Smooth muscle cell (in vitro differentiated cells): ENCODE measurements around the gene RNF148. TPM values are rescaled to one million over a fixed set of nuclear protein-coding genes. Genes with fewer than 3 reads are reported as not detected.

ENCODE experiments used
- DNase-seq: peaks from one replicate; lab custom pipeline; 2025; ENCODE audit not compliant: unreplicated experiment; lab: John Stamatoyannopoulos, UW
- H2AFZ ChIP-seq: fragments of 200-600 bp; sonication (generic); 2 replicates; pipeline ENCODE4 v1.6.0; 2016; ENCODE audit warnings: antibody characterized with exemption, low read depth, mild to moderate bottlenecking
- H3F3A ChIP-seq: fragments of 200-600 bp; sonication (generic); 2 replicates; pipeline ENCODE4 v1.6.0; 2017; ENCODE audit warnings: antibody characterized with exemption, low read depth
- H3K27ac ChIP-seq: fragments of 200-600 bp; sonication (generic); 2 replicates; pipeline ENCODE4 v1.5.1; 2016; ENCODE audit warnings: low read depth, mild to moderate bottlenecking
- H3K27me3 ChIP-seq: fragments of 200-600 bp; sonication (generic); 2 replicates; pipeline ENCODE4 v1.6.1; 2016; ENCODE audit warnings: low read depth, mild to moderate bottlenecking
- H3K36me3 ChIP-seq: fragments of 200-600 bp; sonication (generic); 2 replicates; pipeline ENCODE4 v1.5.1; 2016; ENCODE audit warnings: low read depth
- H3K4me1 ChIP-seq: fragments of 200-600 bp; sonication (generic); 2 replicates; pipeline ENCODE4 v1.5.1; 2016; ENCODE audit warnings: low read depth
- H3K4me2 ChIP-seq: fragments of 200-600 bp; sonication (generic); 2 replicates; pipeline ENCODE4 v1.6.0; 2016; ENCODE audit warnings: mild to moderate bottlenecking
- H3K4me3 ChIP-seq: fragments of 200-600 bp; sonication (generic); 2 replicates; pipeline ENCODE4 v1.5.1; 2016; ENCODE audit warnings: mild to moderate bottlenecking
- H3K79me2 ChIP-seq: fragments of 200-600 bp; sonication (generic); 2 replicates; pipeline ENCODE4 v1.6.0; 2016; ENCODE audit warnings: low read depth, mild to moderate bottlenecking
- H3K9ac ChIP-seq: fragments of 200-600 bp; sonication (generic); 2 replicates; pipeline ENCODE4 v1.6.0; 2016; ENCODE audit warnings: low read depth
- H3K9me3 ChIP-seq: fragments of 200-600 bp; sonication (generic); replicated peaks from 2 replicates; pipeline ENCODE4 v1.5.1; 2016; ENCODE audit warnings: low read depth
- H4K20me1 ChIP-seq: fragments of 200-600 bp; sonication (generic); 2 replicates; pipeline ENCODE4 v1.6.0; 2016; ENCODE audit warnings: low read depth
- CTCF ChIP-seq: fragments of 200-600 bp; sonication (generic); IDR thresholded peaks from 2 replicates; pipeline ENCODE4 v1.5.1; 2017; ENCODE audit warnings: borderline replicate concordance, mild to moderate bottlenecking, antibody characterized with exemption; ENCODE audit not compliant: insufficient read depth, poor library complexity, severe bottlenecking
- WGBS: methylation state at CpG from one replicate; pipeline ENCODE4 v1.1.7; 2016; ENCODE audit warnings: low lambda C conversion rate; 5-methylcytosine and 5-hydroxymethylcytosine counted together
- polyA plus RNA-seq: library from polyadenylated mRNA; unstranded; fragments of >200 nt; fragmentation: Nextera tagmentation; extraction: Ambion mirVana; gene quantifications from 2 replicates; pipeline ENCODE4 v1.2.1, GENCODE V29; 2016
- total RNA-seq: library from RNA; depleted of rRNA; stranded (reverse); fragments of >200 nt; gene quantifications from 2 replicates; pipeline ENCODE4 v1.2.3, GENCODE V29; 2014

The RNF148 gene
- total and polyA plus RNA-seq, 2 experiments from 2014 or later: not detected

- H3K4me3 ChIP-seq: no peak overlapping the region
- no peak for TF ChIP-seq CTCF
- 88% methylated on average over 7 of the region's 7 CpGs for WGBS
- H3K27ac ChIP-seq: no peak overlapping the region
- H3F3A ChIP-seq: no peaks in the 10 kb centered on the region
- no peaks in the 10 kb centered on the region for H3K9me3 ChIP-seq
- H3K79me2 ChIP-seq: no peaks in the 10 kb centered on the region
- no peaks in the 10 kb centered on the region for H4K20me1 ChIP-seq
- no peak overlapping the region for H2AFZ ChIP-seq
- no peak for DNase-seq
- no peaks in the 10 kb centered on the region for H3K36me3 ChIP-seq
- no peak overlapping the region for H3K9ac ChIP-seq
- no peaks in the 10 kb centered on the region for H3K4me1 ChIP-seq
- H3K27me3 ChIP-seq: no peaks in the 10 kb centered on the region
- H3K4me2 ChIP-seq: no peak overlapping the region
These were observed 7.4 kb upstream of the RNF148 start for GRCh38 chr7:122709930-122710646.

- Histone ChIP-seq H3K27me3 (no peaks in the 10 kb centered on the region), H4K20me1 (no peaks in the 10 kb centered on the region), H3K36me3 (no peaks in the 10 kb centered on the region), H3K27ac (no peak overlapping the region), H3K79me2 (no peaks in the 10 kb centered on the region), H3F3A (no peaks in the 10 kb centered on the region), H3K4me2 (no peak overlapping the region), H2AFZ (no peak overlapping the region), H3K4me3 (no peak overlapping the region), H3K9ac (no peak overlapping the region), H3K4me1 (no peaks in the 10 kb centered on the region), H3K9me3 (no peaks in the 10 kb centered on the region)
- whole genome bisulfite sequencing: 78% methylated on average over 2 of the region's 2 CpGs
- TF ChIP-seq CTCF: no peak
- DNase-seq: no peak
These were observed 4.1 kb upstream of the RNF148 start for GRCh38 chr7:122706836-122707235.

GRCh38 chr7:122699017-122699416, 3.7 kb downstream of the RNF148 start, which contains the start of gene RNF133:
TSS of gene RNF133 (minus strand) at chr7:122699117. CDS start at chr7:122698918, 199 bp downstream.
- Histone ChIP-seq H3K4me2 (no peak within 1 kb of the TSS), H3K4me3 (no peak within 1 kb of the TSS), H3K27ac (no peak within 1 kb of the TSS), H3K4me1 (peaks cover 6% of the 10 kb centered on the region), H3K9ac (no peak within 1 kb of the TSS), H3K79me2 (no peaks in the 10 kb centered on the region), H3K36me3 (no peaks in the 10 kb centered on the region), H3F3A (no peaks in the 10 kb centered on the region), H3K27me3 (no peaks in the 10 kb centered on the region), H4K20me1 (no peaks in the 10 kb centered on the region), H2AFZ (no peak within 1 kb of the TSS), H3K9me3 (no peaks in the 10 kb centered on the region)
- no peak for TF ChIP-seq CTCF
- no peak for DNase-seq

- no peaks in the 10 kb centered on the region for H3K36me3 ChIP-seq
- no peak overlapping the region for H3K4me2 ChIP-seq
- H3K4me1 ChIP-seq: peaks cover 6% of the 10 kb centered on the region
- 100% methylated on average over 1 of the region's 1 CpG for WGBS
- no peak overlapping the region for H3K4me3 ChIP-seq
- no peak overlapping the region for H2AFZ ChIP-seq
- H3K9ac ChIP-seq: no peak overlapping the region
- DNase-seq: no peak
- H3K27me3 ChIP-seq: no peaks in the 10 kb centered on the region
- H4K20me1 ChIP-seq: no peaks in the 10 kb centered on the region
- no peak overlapping the region for H3K27ac ChIP-seq
- no peak for TF ChIP-seq CTCF
- H3F3A ChIP-seq: no peaks in the 10 kb centered on the region
- H3K79me2 ChIP-seq: no peaks in the 10 kb centered on the region
- no peaks in the 10 kb centered on the region for H3K9me3 ChIP-seq
These were observed 6.9 kb downstream of the RNF148 start for GRCh38 chr7:122695816-122696215.
